Liver (tissue), 9 donors: ENCODE results near the gene SNX9. TPM values are rescaled to one million over a fixed set of nuclear protein-coding genes. Genes with fewer than 3 reads are reported as not detected.

Experiments
- DNase-seq: peaks from one replicate; pipeline ENCODE4 v3.0.0-alpha.2; 2017; ENCODE audit warnings: low spot score
- H3K27ac ChIP-seq, 2 donors: one replicate each; pipeline ENCODE4 v1.7.0; 2013; ENCODE audit warnings: inconsistent platforms in 2 of 2, low read length in 2 of 2, control low read depth in 1 of 2, low read depth in 1 of 2, mild to moderate bottlenecking in 1 of 2
- H3K27me3 ChIP-seq, 4 donors: one replicate each; pipeline versions ENCODE4 v1.6.1 to v1.7.0; 2013; ENCODE audit warnings: low read length in 3 of 4, inconsistent platforms in 1 of 4, mild to moderate bottlenecking in 1 of 4, moderate library complexity in 1 of 4; ENCODE audit not compliant: control insufficient read depth in 4 of 4, insufficient read depth in 4 of 4
- H3K36me3 ChIP-seq, 4 donors: one replicate each; pipeline versions ENCODE4 v1.6.1 to v1.7.0; 2013; ENCODE audit warnings: low read length in 3 of 4, mild to moderate bottlenecking in 3 of 4, low read depth in 1 of 4, moderate library complexity in 1 of 4; ENCODE audit not compliant: control insufficient read depth in 4 of 4, insufficient read depth in 3 of 4
- H3K4me1 ChIP-seq, 4 donors: one replicate each; pipeline versions ENCODE4 v1.6.1 to v1.7.0; 2013; ENCODE audit warnings: low read length in 3 of 4, mild to moderate bottlenecking in 3 of 4, moderate library complexity in 1 of 4; ENCODE audit not compliant: control insufficient read depth in 4 of 4, insufficient read depth in 4 of 4
- H3K4me3 ChIP-seq, 3 donors: one replicate each; pipeline versions ENCODE4 v1.6.1 to v1.7.0; 2013; ENCODE audit warnings: low read length in 3 of 3, control low read depth in 1 of 3, low read depth in 1 of 3, mild to moderate bottlenecking in 1 of 3
- H3K9ac ChIP-seq, 2 donors: one replicate each; pipeline ENCODE4 v1.7.0; 2013; ENCODE audit warnings: low read length in 2 of 2, mild to moderate bottlenecking in 2 of 2, moderate library complexity in 2 of 2, control low read depth in 1 of 2, low read depth in 1 of 2
- H3K9me3 ChIP-seq, 4 donors: one replicate each; pipeline versions ENCODE4 v1.6.1 to v1.7.0; 2013; ENCODE audit warnings: low read length in 3 of 4; ENCODE audit not compliant: control insufficient read depth in 4 of 4
- ATF3 ChIP-seq: IDR thresholded peaks from 2 replicates; pipeline ENCODE4 v1.6.1; 2016; ENCODE audit warnings: antibody characterized with exemption
- CTCF ChIP-seq: fragments of 150-350 bp; IDR thresholded peaks from 2 replicates; pipeline ENCODE4 v1.5.1; 2017; ENCODE audit warnings: improper control_type of control experiment, low read depth, low read length; ENCODE audit not compliant: missing input control
- EGR1 ChIP-seq, 2 donors: IDR thresholded peaks; 2 replicates each; pipeline ENCODE4 v1.6.1; 2016 to 2018; ENCODE audit warnings: antibody characterized with exemption in 2 of 2, low read depth in 2 of 2
- FOXA1 ChIP-seq: IDR thresholded peaks from 2 replicates; pipeline ENCODE4 v1.6.1; 2016; ENCODE audit warnings: antibody characterized with exemption
- FOXA2 ChIP-seq: IDR thresholded peaks from 2 replicates; pipeline ENCODE4 v1.6.1; 2016; ENCODE audit warnings: antibody characterized with exemption
- GABPA ChIP-seq, 2 donors: IDR thresholded peaks in 1 of 2; conservative IDR thresholded peaks in 1 of 2; 2 replicates each; pipeline ENCODE4 v1.6.1; 2016; ENCODE audit warnings: antibody characterized with exemption in 2 of 2, mild to moderate bottlenecking in 1 of 2, moderate library complexity in 1 of 2
- HNF4A ChIP-seq, 2 donors: conservative IDR thresholded peaks; 2 replicates each; pipeline ENCODE4 v1.6.1; 2016; ENCODE audit warnings: antibody characterized with exemption in 2 of 2, mild to moderate bottlenecking in 2 of 2
- HNF4G ChIP-seq: IDR thresholded peaks from 2 replicates; pipeline ENCODE4 v1.6.1; 2016; ENCODE audit warnings: antibody characterized with exemption
- JUND ChIP-seq, 2 donors: IDR thresholded peaks; 2 replicates each; pipeline ENCODE4 v1.6.1; 2016; ENCODE audit warnings: antibody characterized with exemption in 2 of 2
- MAX ChIP-seq: IDR thresholded peaks from 2 replicates; pipeline ENCODE4 v1.6.1; 2016; ENCODE audit warnings: antibody characterized with exemption
- NR2F2 ChIP-seq: IDR thresholded peaks from 2 replicates; pipeline ENCODE4 v1.6.1; 2016; ENCODE audit warnings: antibody characterized with exemption
- RAD21 ChIP-seq, 2 donors: IDR thresholded peaks; 2 replicates each; pipeline ENCODE4 v1.6.1; 2016; ENCODE audit warnings: antibody characterized with exemption in 2 of 2, mild to moderate bottlenecking in 2 of 2
- RXRA ChIP-seq, 2 donors: IDR thresholded peaks; 2 replicates each; pipeline ENCODE4 v1.6.1; 2017 to 2018; ENCODE audit warnings: antibody characterized with exemption in 2 of 2, mild to moderate bottlenecking in 1 of 2
- SP1 ChIP-seq: IDR thresholded peaks from 2 replicates; pipeline ENCODE4 v1.6.1; 2018; ENCODE audit warnings: antibody characterized with exemption, mild to moderate bottlenecking
- TAF1 ChIP-seq: conservative IDR thresholded peaks from 2 replicates; pipeline ENCODE4 v1.6.1; 2016; ENCODE audit warnings: antibody characterized with exemption, mild to moderate bottlenecking
- YY1 ChIP-seq: IDR thresholded peaks from 2 replicates; pipeline ENCODE4 v1.6.1; 2016; ENCODE audit warnings: antibody characterized with exemption, mild to moderate bottlenecking
- ZBTB33 ChIP-seq: IDR thresholded peaks from 2 replicates; pipeline ENCODE4 v1.6.1; 2016; ENCODE audit warnings: antibody characterized with exemption
- WGBS: extraction: QIAGEN DNeasy Blood & Tissue Kit; methylation state at CpG from one replicate; pipeline ENCODE4 v1.1.7; 2013; 5-methylcytosine and 5-hydroxymethylcytosine counted together
- polyA plus RNA-seq, 2 donors: library from polyadenylated mRNA; stranded (reverse) in 1 of 2; unstranded in 1 of 2; fragments of 200-250 nt in 1 of 2; fragments of >200 nt in 1 of 2; fragmentation: Nextera tagmentation in 1 of 2; extraction: Ambion mirVana in 1 of 2; gene quantifications; one replicate each; pipeline versions ENCODE4 v1.2.1 to v1.2.3, GENCODE V29; 2013 to 2015
- total RNA-seq, 2 donors: library from RNA; depleted of rRNA; stranded (reverse); fragments of >200 nt; gene quantifications; one replicate each; pipeline ENCODE4 v1.2.3, GENCODE V29; 2014
- donor health status: healthy.
- donor health status: healthy.
- donor health status: healthy.
- donor health status: healthy.
- donor health status: healthy.

Gene SNX9
- total and polyA plus RNA-seq, 4 donors: 16.4 to 31.0 (median 22.3) TPM

- H3K4me1 ChIP-seq: peaks cover 10 to 31% (median 13%) of the 10 kb centered on the region in 4 donors
- TF ChIP-seq EGR1 (IDR thresholded peaks at IDR 0.05; ENCODE audit: low read depth in 2 of 2): no peak
- no peak for TF ChIP-seq NR2F2
- no peak for TF ChIP-seq CTCF
- TF ChIP-seq HNF4G: no peak
- TF ChIP-seq FOXA1: no peak
- TF ChIP-seq SP1: no peak
- TF ChIP-seq HNF4A (conservative IDR thresholded peaks at IDR 0.05): no peak
- no peak for TF ChIP-seq TAF1
- no peak for TF ChIP-seq RAD21 (IDR thresholded peaks at IDR 0.05)
- 79% methylated on average over 1 of the region's 1 CpG for WGBS
Measured at GRCh38 chr6:157862706-157863105, 39.7 kb downstream of the SNX9 start.

GRCh38 chr6:157864185-157864761, 41.2 kb downstream of the SNX9 start:
- H3K4me3 ChIP-seq: no peak overlapping the region
- no peaks in the 10 kb centered on the region for H3K9me3 ChIP-seq
- no peak for TF ChIP-seq HNF4G
- TF ChIP-seq TAF1: no peak
- no peak overlapping the region for H3K27ac ChIP-seq
- H3K36me3 ChIP-seq: peaks cover 0 to 13% (median 1%) of the 10 kb centered on the region in 4 donors
- H3K27me3 ChIP-seq: no peaks in the 10 kb centered on the region
- H3K4me1 ChIP-seq: peaks cover 10 to 30% (median 13%) of the 10 kb centered on the region in 4 donors
- no peak for DNase-seq
- H3K9ac ChIP-seq: no peak overlapping the region
- 96% methylated on average over 11 of the region's 11 CpGs for WGBS

More at GRCh38 chr6:157862706-157863105, 39.7 kb downstream of the SNX9 start:
- Histone ChIP-seq H3K9ac (no peak overlapping the region), H3K27ac (no peak overlapping the region), H3K4me3 (no peak overlapping the region), H3K9me3 (no peaks in the 10 kb centered on the region), H3K27me3 (no peaks in the 10 kb centered on the region), H3K36me3 (no peaks in the 10 kb centered on the region)
- DNase-seq: no peak

- no peaks in the 10 kb centered on the region for H3K9me3 ChIP-seq
- no peaks in the 10 kb centered on the region for H3K27me3 ChIP-seq
- peaks cover 9 to 20% (median 10%) of the 10 kb centered on the region in 4 donors for H3K4me1 ChIP-seq
- no peak overlapping the region for H3K4me3 ChIP-seq
- no peak overlapping the region for H3K9ac ChIP-seq
- 87% methylated on average over 6 of the region's 6 CpGs for WGBS
- peaks cover 0 to 17% (median 6%) of the 10 kb centered on the region in 4 donors for H3K36me3 ChIP-seq
- no peak for DNase-seq
- H3K27ac ChIP-seq: no peak overlapping the region
- TF ChIP-seq RAD21 (IDR thresholded peaks at IDR 0.05) (no peak), HNF4A (conservative IDR thresholded peaks at IDR 0.05) (no peak), NR2F2 (no peak), SP1 (no peak), FOXA1 (no peak), MAX (no peak), FOXA2 (no peak), EGR1 (IDR thresholded peaks at IDR 0.05; ENCODE audit: low read depth in 2 of 2) (no peak), JUND (IDR thresholded peaks at IDR 0.05) (no peak), TAF1 (no peak), ATF3 (no peak), GABPA (IDR thresholded peaks at IDR 0.05 in 1 of 2, conservative IDR thresholded peaks at IDR 0.05 in 1 of 2) (no peak), ZBTB33 (no peak), RXRA (IDR thresholded peaks at IDR 0.05) (no peak), YY1 (no peak), CTCF (no peak)
Measured at GRCh38 chr6:157865249-157865648, 42.2 kb downstream of the SNX9 start.
